PC-9 (cell line): ENCODE measurements around the gene OR2V1. TPM values are rescaled to one million over a fixed set of nuclear protein-coding genes. Genes with fewer than 3 reads are reported as not detected.
A peak's percentile ranks its signal among the peaks of the same experiment; 100 is the strongest.

Source experiments
- BruUV-seq: library from RNA; stranded (reverse); fragments of 400-500 nt; replicated peaks from 2 replicates; lab custom pipeline; 2021; lab: Mats Ljungman, UMichigan
- CTCF ChIA-PET: fragments of 300-600 bp; sonication (Branson Sonifier 250); formaldehyde crosslinking; loops from one replicate; lab custom pipeline; 2022; ENCODE audit warnings: antibody characterized with exemption; lab: Charles Lee
- POLR2A ChIA-PET: fragments of 300-600 bp; sonication (Branson Sonifier 250); formaldehyde crosslinking; loops from one replicate; lab custom pipeline; 2022; ENCODE audit warnings: antibody characterized with exemption; ENCODE audit not compliant: unreplicated experiment; lab: Charles Lee
- DNase-seq, 2 experiments: peaks; one replicate each; pipeline versions ENCODE4 v3.0.0 to v3.0.0-alpha.2; 2015 to 2022; ENCODE audit warnings: mixed read lengths in 1 of 2
- H2AFZ ChIP-seq: fragments of 200-600 bp; sonication (generic); 2 replicates; pipeline ENCODE4 v1.8.1; 2017; ENCODE audit warnings: antibody characterized with exemption
- H3F3A ChIP-seq: fragments of 200-600 bp; sonication (generic); 2 replicates; pipeline ENCODE4 v1.8.1; 2017; ENCODE audit warnings: antibody characterized with exemption, mild to moderate bottlenecking, low read depth; ENCODE audit not compliant: insufficient read depth
- H3K27ac ChIP-seq: fragments of 200-600 bp; sonication (generic); 2 replicates; pipeline ENCODE4 v1.6.1; 2016; ENCODE audit warnings: mixed run types
- H3K27me3 ChIP-seq: fragments of 200-600 bp; sonication (generic); 2 replicates; pipeline ENCODE4 v1.6.1; 2016; ENCODE audit warnings: low read depth, mixed run types; ENCODE audit not compliant: insufficient read depth
- H3K36me3 ChIP-seq: fragments of 200-600 bp; sonication (generic); 2 replicates; pipeline ENCODE4 v1.6.1; 2016; ENCODE audit warnings: low read depth, mixed run types
- H3K4me1 ChIP-seq: fragments of 200-600 bp; sonication (generic); replicated peaks from 2 replicates; pipeline ENCODE4 v1.6.1; 2016; ENCODE audit warnings: mixed run types; ENCODE audit not compliant: insufficient read depth
- H3K4me2 ChIP-seq: fragments of 200-600 bp; sonication (generic); 2 replicates; pipeline ENCODE4 v1.6.1; 2017; ENCODE audit warnings: mixed run types
- H3K4me3 ChIP-seq: fragments of 200-600 bp; sonication (generic); 2 replicates; pipeline ENCODE4 v1.6.1; 2016; ENCODE audit warnings: mixed run types
- H3K79me2 ChIP-seq: fragments of 200-600 bp; sonication (generic); 2 replicates; pipeline ENCODE4 v1.6.1; 2017; ENCODE audit warnings: low read depth, mixed run types
- H3K9me2 ChIP-seq: fragments of 200-600 bp; sonication (generic); 2 replicates; pipeline ENCODE4 v1.8.1; 2017; ENCODE audit warnings: mild to moderate bottlenecking; ENCODE audit not compliant: insufficient read depth
- H3K9me3 ChIP-seq: fragments of 200-600 bp; sonication (generic); 2 replicates; pipeline ENCODE4 v1.8.1; 2016; ENCODE audit warnings: low read depth; ENCODE audit not compliant: insufficient read depth
- H4K20me1 ChIP-seq: fragments of 200-600 bp; sonication (generic); 2 replicates; pipeline ENCODE4 v1.8.1; 2017; ENCODE audit not compliant: insufficient read depth
- CTCF ChIP-seq: fragments of 200-600 bp; sonication (generic); conservative IDR thresholded peaks from 2 replicates; pipeline ENCODE4 v1.6.1; 2017; ENCODE audit warnings: mixed run types, antibody characterized with exemption, mild to moderate bottlenecking, moderate library complexity
- EZH2 ChIP-seq: fragments of 200-600 bp; sonication (generic); IDR thresholded peaks from 2 replicates; pipeline ENCODE4 v1.8.0; 2017; ENCODE audit warnings: antibody characterized with exemption, low read depth
- intact Hi-C: fragments of 100-400 bp; cut with micrococcal nuclease; formaldehyde crosslinking; loops from one replicate; pipeline ENCODE4 v1.10.0; 2022; ENCODE audit not compliant: unreplicated experiment
- total RNA-seq: library from RNA; stranded (reverse); gene quantifications from 2 replicates; pipeline ENCODE4 v1.2.3, GENCODE V29; 2021

OR2V1 gene
- total RNA-seq, 1 experiment from 2014 or later: not detected

GRCh38 chr5:181124526-181124925 lies 6.4 kb downstream of the OR2V1 start:
- Histone ChIP-seq H3K27me3 (no peaks in the 10 kb centered on the region), H3K9me2 (no peaks in the 10 kb centered on the region), H3K27ac (no peak overlapping the region), H3K4me1 (peaks cover 21% of the 10 kb centered on the region), H3K36me3 (no peaks in the 10 kb centered on the region), H3F3A (peaks cover 13% of the 10 kb centered on the region; the same call in 1 of the 2 replicates), H2AFZ (no peak overlapping the region), H3K79me2 (no peaks in the 10 kb centered on the region), H3K4me2 (no peak overlapping the region), H4K20me1 (no peaks in the 10 kb centered on the region), H3K4me3 (no peak overlapping the region), H3K9me3 (no peaks in the 10 kb centered on the region)
- no peak for DNase-seq
- intact Hi-C loops: no loop called here
- no peak for TF ChIP-seq EZH2
- TF ChIP-seq CTCF: no peak
- ChIA-PET CTCF (interaction anchor here (0.6 kb wide), 1 partner anchor 308 kb away, joined by 5 read pairs; no protein-coding TSS in a partner anchor), POLR2A (no interaction called here)
- no TSS peak for BruUV-seq

- intact Hi-C loops: no loop called here
- H3K4me1 ChIP-seq: peaks cover 22% of the 10 kb centered on the region
- no peaks in the 10 kb centered on the region for H3K36me3 ChIP-seq
- H3K9me2 ChIP-seq: no peaks in the 10 kb centered on the region
- DNase-seq: no peak
- H3K27ac ChIP-seq: no peak overlapping the region
- no peaks in the 10 kb centered on the region for H3K27me3 ChIP-seq
- H4K20me1 ChIP-seq: no peaks in the 10 kb centered on the region
- H3K79me2 ChIP-seq: no peaks in the 10 kb centered on the region
- POLR2A ChIA-PET: no interaction called here
- no peak overlapping the region for H3K4me2 ChIP-seq
- H3F3A ChIP-seq: peaks cover 13% of the 10 kb centered on the region; the same call in 1 of the 2 replicates
- H3K4me3 ChIP-seq: no peak overlapping the region
- TF ChIP-seq CTCF: no peak
- TF ChIP-seq EZH2: no peak
- no TSS peak for BruUV-seq
- H3K9me3 ChIP-seq: no peaks in the 10 kb centered on the region
- no peak overlapping the region for H2AFZ ChIP-seq
- CTCF ChIA-PET: no interaction called here
These were observed 9.1 kb downstream of the OR2V1 start for GRCh38 chr5:181121675-181122561.

GRCh38 chr5:181120761-181121160 lies 10.2 kb downstream of the OR2V1 start:
- peak overlapping the region; percentile 56; the same call in 1 of the 2 replicates for H3K27ac ChIP-seq
- intact Hi-C loops: no loop called here
- H3K4me1 ChIP-seq: peaks cover 22% of the 10 kb centered on the region
- H3K27me3 ChIP-seq: no peaks in the 10 kb centered on the region
- H3F3A ChIP-seq: peaks cover 13% of the 10 kb centered on the region; the same call in 1 of the 2 replicates
- no peaks in the 10 kb centered on the region for H3K36me3 ChIP-seq
- H4K20me1 ChIP-seq: no peaks in the 10 kb centered on the region
- H3K9me3 ChIP-seq: no peaks in the 10 kb centered on the region
- ChIA-PET CTCF (no interaction called here), POLR2A (no interaction called here)
- no peak for TF ChIP-seq EZH2
- no peak for TF ChIP-seq CTCF
- H2AFZ ChIP-seq: no peak overlapping the region
- H3K79me2 ChIP-seq: no peaks in the 10 kb centered on the region
- no peaks in the 10 kb centered on the region for H3K9me2 ChIP-seq
- peak overlapping the region; percentile 45 for H3K4me2 ChIP-seq
- DNase-seq: no peak
- no peak overlapping the region for H3K4me3 ChIP-seq
- no TSS peak for BruUV-seq
